T-helper 17 cell (primary cell): ENCODE data around the gene S100A3. TPM values are rescaled to one million over a fixed set of nuclear protein-coding genes. Genes with fewer than 3 reads are reported as not detected.
"Not testable (repeated sequence)": the region's sequence is repeated elsewhere in the genome, so short reads cannot be mapped to it uniquely, and the experiment has no call there.

ENCODE experiments used
- ATAC-seq: fragments of 150-1000 bp; cut with Tn5 transposase; 2 replicates; pipeline ENCODE4 v1.10.0; 2021; ENCODE audit warnings: mild to moderate bottlenecking, moderate library complexity
- DNase-seq, 3 donors: peaks; one replicate each; pipeline versions ENCODE4 v3.0.0 to v3.0.0-alpha.2; 2020 to 2021
- H3K9me3 ChIP-seq: one replicate; pipeline ENCODE4 v1.7.0; 2013; ENCODE audit warnings: low read length, mild to moderate bottlenecking; ENCODE audit not compliant: control insufficient read depth, poor library complexity, severe bottlenecking
- H3K27ac Mint-ChIP-seq: one replicate; pipeline ENCODE4 v1.8.0; 2022; ENCODE audit warnings: mild to moderate bottlenecking, moderate library complexity, mixed read lengths
- H3K27me3 Mint-ChIP-seq: one replicate; pipeline ENCODE4 v1.8.0; 2022; ENCODE audit warnings: mixed read lengths
- H3K36me3 Mint-ChIP-seq: one replicate; pipeline ENCODE4 v1.8.0; 2022; ENCODE audit warnings: low read depth, mixed read lengths
- H3K4me1 Mint-ChIP-seq: one replicate; pipeline ENCODE4 v1.8.0; 2022; ENCODE audit warnings: mild to moderate bottlenecking, mixed read lengths
- H3K4me3 Mint-ChIP-seq: one replicate; pipeline ENCODE4 v1.8.0; 2022; ENCODE audit warnings: mild to moderate bottlenecking, moderate library complexity, mixed read lengths
- total RNA-seq, 4 donors: library from RNA in 2 of 4; stranded (reverse) in 2 of 4; gene quantifications; one replicate each; pipeline ENCODE4 v1.2.3 and lab custom pipeline; 2022 to 2026

Gene S100A3, protein sequence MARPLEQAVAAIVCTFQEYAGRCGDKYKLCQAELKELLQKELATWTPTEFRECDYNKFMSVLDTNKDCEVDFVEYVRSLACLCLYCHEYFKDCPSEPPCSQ
- not detected for total RNA-seq
- 0 reads per million in 2 donors for total RNA-seq (lab: John Stamatoyannopoulos, UW)

DNA sequence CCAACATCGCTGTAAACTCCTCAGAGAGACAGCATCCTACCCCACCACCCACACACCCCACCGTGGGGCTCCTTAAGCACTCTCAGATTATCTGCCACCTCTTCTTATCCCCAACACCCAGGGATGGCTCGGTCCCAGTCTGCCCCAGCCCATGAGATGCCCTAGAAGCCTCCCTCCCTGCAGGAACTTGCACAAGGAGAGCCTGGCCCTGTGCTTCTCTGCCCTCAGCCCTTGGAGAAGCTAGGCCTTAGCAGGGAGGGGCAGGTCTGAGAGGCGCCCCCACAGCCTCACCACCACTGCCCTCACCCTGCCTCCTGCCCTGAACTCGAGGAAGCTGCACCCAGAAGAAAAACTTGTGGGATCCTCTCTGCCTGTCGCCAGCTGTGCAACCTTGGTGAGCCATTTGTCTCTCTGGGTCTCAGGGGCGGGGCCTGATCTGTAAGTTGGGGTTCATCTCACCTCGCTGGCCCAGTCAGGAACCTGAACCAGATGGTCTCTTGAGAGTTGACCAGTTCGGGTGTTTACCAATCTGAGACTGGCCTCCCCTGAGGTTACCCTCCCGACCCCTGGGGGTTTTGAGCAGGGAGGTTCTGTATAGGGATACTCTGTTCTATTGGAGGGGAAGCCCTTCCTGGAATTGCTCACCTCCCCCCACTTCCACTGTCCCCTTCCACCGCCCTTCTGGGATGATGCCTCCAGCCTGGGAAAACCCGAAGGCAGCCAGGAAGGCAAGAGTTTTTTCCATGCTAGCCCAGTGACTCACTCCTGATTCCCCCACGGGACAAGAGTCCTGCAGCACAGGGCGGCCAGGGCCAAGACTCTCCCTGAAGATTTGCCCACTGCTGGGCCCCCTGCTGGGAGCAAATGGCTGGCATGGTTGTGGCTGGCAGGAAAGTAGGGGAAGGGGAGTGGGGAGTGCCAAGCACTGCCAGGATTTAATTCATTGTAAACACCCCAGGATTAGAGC lies at the start of gene S100A3:
S100A3 (minus strand) TSS at position 537 of the 967 bp plus-strand sequence. CDS start 773 bp downstream, outside the sequence.
- ATAC-seq, result no peak
- Mint-ChIP-seq H3K27ac (peak within 1 kb of the TSS; percentile 41), H3K4me1 (peaks cover 36% of the 10 kb centered on the region), H3K36me3 (peaks cover 12% of the 10 kb centered on the region), H3K4me3 (no peak within 1 kb of the TSS), H3K27me3 (no peaks in the 10 kb centered on the region)
- H3K9me3 ChIP-seq, result no peaks in the 10 kb centered on the region
- no peak for DNase-seq

DNA sequence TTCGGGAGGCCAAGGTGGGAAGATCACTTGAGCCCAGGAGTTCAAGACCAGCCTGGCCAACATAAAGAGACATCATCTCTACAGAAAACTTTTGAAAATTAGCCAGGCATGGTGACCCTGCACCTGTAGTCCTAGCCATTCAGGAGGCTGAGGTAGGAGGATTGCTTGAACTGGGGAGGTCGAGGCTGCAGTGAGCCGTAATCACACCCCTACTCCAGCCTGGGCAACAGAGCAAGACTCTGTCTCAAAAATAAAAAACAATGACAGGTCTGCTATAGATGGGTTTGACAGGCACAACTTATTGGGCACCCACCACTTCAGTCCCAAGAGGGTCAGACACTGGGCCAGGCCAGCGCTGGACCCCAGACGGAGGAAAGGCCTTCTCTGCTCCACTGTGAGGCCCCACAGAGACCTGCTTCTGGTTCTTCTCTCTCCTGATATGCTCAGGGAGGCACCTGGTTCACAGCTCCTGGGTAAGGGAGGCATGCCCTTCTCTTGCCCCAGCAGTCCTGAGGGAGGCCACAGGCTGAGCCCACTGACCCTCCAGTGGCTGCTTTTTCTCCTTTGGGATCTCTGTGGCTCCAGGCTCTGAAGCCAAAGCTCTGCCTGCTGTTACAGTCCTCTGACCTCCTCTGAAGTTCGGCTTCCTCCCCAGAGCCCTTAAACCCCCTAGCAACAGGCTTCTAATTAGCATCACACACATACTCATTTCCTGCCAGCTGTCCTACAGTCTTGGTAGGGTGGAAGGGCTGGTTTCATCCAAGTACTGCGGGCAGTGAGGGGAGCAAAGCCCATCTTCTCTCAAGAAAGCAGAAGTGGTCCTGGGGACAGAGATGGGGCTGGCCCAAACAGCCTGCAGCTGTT lies 49.5 kb upstream of the S100A3 start:
- Mint-ChIP-seq H3K27ac (peak overlapping the region; percentile 81), H3K4me1 (peaks cover 27% of the 10 kb centered on the region), H3K4me3 (no peak overlapping the region), H3K27me3 (no peaks in the 10 kb centered on the region), H3K36me3 (peaks cover 2% of the 10 kb centered on the region)
- peak; percentile 89 for ATAC-seq
- no peak for DNase-seq
- no peaks in the 10 kb centered on the region for H3K9me3 ChIP-seq

DNA sequence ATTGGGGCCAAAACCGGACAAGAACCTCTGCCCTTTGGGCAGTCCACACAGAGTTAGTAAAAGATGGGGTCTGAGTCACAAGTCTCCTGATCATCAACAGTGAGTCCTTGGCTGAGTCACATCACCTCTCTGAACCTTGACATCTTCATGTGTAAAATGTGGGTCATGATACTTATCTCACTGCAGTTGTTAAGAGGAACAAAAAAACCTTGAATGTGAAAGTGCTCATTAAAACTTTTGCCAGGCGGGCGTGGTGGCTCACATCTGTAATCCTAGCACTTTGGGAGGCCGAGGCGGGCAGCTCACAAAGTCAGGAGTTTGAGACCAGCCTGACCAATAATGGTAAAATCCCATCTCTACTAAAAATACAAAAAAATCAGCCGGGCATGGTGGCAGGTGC lies 48.1 kb upstream of the S100A3 start:
- DNase-seq (no peak), ATAC-seq (peak; percentile 59)
- Mint-ChIP-seq H3K4me1 (peaks cover 24% of the 10 kb centered on the region), H3K36me3 (peaks cover 2% of the 10 kb centered on the region), H3K4me3 (peak overlapping the region; percentile 5), H3K27ac (peak overlapping the region; percentile 81), H3K27me3 (no peaks in the 10 kb centered on the region)
- no peaks in the 10 kb centered on the region for H3K9me3 ChIP-seq

DNA sequence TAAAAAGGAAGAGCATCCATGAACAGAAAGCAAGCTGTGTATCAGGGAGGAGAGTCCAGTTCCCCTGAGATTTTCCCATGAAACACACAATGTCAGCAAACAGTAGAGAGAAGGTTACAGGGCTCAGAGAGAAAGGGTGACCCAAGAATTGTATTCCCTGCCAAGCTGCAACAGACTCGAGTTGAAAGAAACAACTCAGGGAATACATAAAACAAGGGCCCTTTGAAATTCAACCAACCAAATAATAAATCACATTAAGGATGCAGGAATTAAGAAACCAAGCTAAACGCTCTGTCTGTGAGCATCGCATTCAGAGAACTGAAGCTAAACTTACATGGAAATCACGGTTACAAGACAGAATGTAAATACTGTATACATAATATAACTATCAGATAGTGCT lies 43.7 kb upstream of the S100A3 start:
- peaks cover 2% of the 10 kb centered on the region for H3K36me3 Mint-ChIP-seq
- peaks cover 16% of the 10 kb centered on the region for H3K4me1 Mint-ChIP-seq
- DNase-seq (no peak), ATAC-seq (no peak)
- no peak overlapping the region for H3K4me3 Mint-ChIP-seq
- no peaks in the 10 kb centered on the region for H3K9me3 ChIP-seq
- H3K27ac Mint-ChIP-seq, result no peak overlapping the region
- H3K27me3 Mint-ChIP-seq, result no peaks in the 10 kb centered on the region

DNA sequence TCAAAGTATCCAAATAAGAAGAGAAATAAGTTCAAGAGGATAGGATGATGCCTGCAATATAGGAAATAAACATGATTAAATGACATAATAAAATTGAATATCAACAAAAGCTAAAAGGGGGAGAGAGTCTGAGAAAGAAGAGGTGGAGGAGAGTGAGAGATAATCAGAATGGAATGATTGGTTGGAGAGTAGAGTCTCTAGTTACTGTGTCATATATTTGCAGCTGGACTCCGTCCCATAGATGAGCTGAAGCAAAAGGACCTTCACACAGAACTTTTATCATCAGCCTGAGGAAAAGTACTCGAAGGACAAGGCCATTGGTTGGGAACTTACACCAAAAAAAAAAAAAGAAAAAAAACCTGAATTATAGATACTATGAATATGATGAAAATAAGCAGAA lies 39.4 kb upstream of the S100A3 start:
- ATAC-seq, result no peak

DNA sequence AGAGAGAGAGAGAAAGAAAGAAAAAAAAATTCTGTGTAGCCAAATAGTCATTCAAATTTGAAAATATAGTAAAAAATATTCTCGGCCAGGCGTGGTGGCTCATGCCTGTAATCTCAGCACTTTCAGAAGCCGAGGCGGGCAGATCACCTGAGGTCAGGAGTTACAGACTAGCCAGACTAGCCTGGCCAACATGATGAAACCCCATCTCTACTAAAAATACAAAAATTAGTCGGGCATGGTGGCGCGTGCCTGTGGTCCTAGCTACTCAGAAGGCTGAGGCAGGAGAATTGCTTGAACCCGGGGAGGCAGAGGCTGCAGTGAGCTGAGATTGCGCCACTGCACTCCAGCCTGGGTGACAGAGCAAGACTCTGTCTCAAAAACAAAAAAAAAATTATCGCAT lies 39.0 kb upstream of the S100A3 start:
- not testable (repeated sequence) for H3K9me3 ChIP-seq, H3K36me3 Mint-ChIP-seq, H3K27me3 Mint-ChIP-seq, H3K4me1 Mint-ChIP-seq, DNase-seq, H3K27ac Mint-ChIP-seq, H3K4me3 Mint-ChIP-seq, ATAC-seq

More for the DNA sequence above, 39.4 kb upstream of the S100A3 start:
- H3K9me3 ChIP-seq, result no peaks in the 10 kb centered on the region
- no peak overlapping the region for H3K27ac Mint-ChIP-seq
- H3K27me3 Mint-ChIP-seq, result peaks cover 6% of the 10 kb centered on the region
- no peak overlapping the region for H3K4me3 Mint-ChIP-seq
- H3K36me3 Mint-ChIP-seq, result no peaks in the 10 kb centered on the region
- DNase-seq, result no peak
- no peaks in the 10 kb centered on the region for H3K4me1 Mint-ChIP-seq

DNA sequence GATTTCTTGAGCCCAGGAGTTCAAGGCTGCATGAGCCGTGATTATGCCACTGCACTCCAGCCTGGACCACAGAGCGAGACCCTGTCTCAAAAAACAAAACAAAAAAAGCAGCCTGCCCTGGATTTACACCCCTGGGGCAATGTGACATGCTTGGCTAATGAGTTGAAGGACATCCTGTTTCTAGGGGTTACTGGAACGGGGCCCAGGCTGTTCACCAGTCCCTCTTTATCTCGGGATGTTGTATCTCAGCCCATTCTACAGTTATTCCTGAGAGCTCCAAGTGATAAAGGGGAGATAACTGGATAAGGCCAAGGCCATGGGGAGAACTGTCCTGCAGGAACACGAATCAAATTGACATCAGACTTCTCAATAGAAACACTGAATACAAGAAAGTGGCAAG lies 38.3 kb upstream of the S100A3 start:
- Mint-ChIP-seq H3K4me1 (no peaks in the 10 kb centered on the region), H3K27me3 (peaks cover 6% of the 10 kb centered on the region), H3K27ac (no peak overlapping the region), H3K4me3 (no peak overlapping the region), H3K36me3 (no peaks in the 10 kb centered on the region)
- no peak for ATAC-seq
- no peaks in the 10 kb centered on the region for H3K9me3 ChIP-seq
- no peak for DNase-seq

DNA sequence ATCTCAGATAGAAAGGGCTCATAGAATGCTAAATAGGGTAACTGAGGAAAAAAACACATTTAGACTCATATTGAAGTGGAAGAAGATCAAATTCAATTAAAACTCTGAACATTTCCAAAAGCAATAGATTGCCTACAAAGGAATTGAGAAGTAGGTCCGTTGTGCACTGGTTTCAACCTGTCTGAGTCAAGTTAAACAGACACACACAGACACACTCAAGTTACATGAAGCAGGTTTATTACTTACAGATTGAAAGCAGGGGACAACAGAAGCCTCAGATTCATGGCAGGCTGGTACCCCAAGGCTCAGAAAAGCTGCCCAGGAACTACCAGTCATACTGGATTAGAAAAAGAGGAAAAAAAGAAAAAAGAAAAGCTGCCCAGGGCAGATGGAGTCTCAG lies 37.3 kb upstream of the S100A3 start:
- H3K9me3 ChIP-seq, result no peaks in the 10 kb centered on the region
- H3K27me3 Mint-ChIP-seq, result peaks cover 6% of the 10 kb centered on the region
- H3K27ac Mint-ChIP-seq, result peak overlapping the region; percentile 32
- H3K36me3 Mint-ChIP-seq, result no peaks in the 10 kb centered on the region
- no peak for ATAC-seq
- H3K4me1 Mint-ChIP-seq, result no peaks in the 10 kb centered on the region
- no peak for DNase-seq
- no peak overlapping the region for H3K4me3 Mint-ChIP-seq

DNA sequence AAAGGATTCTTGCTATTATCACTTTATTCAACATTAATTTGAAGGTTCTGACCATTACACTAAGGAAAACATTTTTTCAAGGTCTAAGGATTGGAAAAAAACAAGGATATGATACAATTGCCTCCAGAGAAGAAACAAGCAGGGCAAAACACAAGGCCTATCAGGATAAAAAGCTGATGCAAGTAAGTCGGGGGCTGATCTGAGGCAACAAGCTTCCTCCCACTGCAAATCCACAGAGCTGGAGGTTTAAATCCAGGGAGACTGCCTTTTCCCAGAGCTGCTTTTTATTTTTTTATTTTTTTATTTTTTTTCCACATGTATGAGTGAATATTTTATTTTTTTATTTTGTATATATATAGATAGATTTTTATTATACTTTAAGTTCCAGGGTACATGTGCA lies 35.9 kb upstream of the S100A3 start:
- DNase-seq (no peak), ATAC-seq (no peak)
- no peaks in the 10 kb centered on the region for H3K4me1 Mint-ChIP-seq
- peaks cover 6% of the 10 kb centered on the region for H3K27me3 Mint-ChIP-seq
- H3K9me3 ChIP-seq, result no peaks in the 10 kb centered on the region
- no peak overlapping the region for H3K4me3 Mint-ChIP-seq
- H3K36me3 Mint-ChIP-seq, result no peaks in the 10 kb centered on the region
- no peak overlapping the region for H3K27ac Mint-ChIP-seq

DNA sequence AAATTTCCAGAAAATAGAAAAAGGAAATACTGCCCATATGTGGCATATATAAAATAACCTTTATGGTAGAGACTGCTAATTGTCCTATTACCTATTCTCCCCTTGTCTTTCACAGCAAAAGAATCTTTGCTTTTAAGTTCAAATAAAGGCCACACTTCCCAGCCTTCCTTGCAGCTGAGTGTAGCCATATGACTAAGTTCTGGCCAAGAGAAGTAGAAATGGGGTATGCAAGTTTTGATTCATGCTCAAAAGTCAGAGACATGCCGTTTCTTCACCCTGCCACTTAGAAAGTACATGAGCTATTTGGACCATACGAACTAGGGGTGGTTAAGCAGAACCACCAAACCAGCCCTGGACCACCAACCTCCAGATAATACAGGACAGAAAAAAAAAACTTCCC lies 34.9 kb upstream of the S100A3 start:
- ATAC-seq (no peak), DNase-seq (no peak)
- no peaks in the 10 kb centered on the region for H3K4me1 Mint-ChIP-seq
- H3K27me3 Mint-ChIP-seq, result peaks cover 12% of the 10 kb centered on the region
- no peaks in the 10 kb centered on the region for H3K9me3 ChIP-seq
- no peak overlapping the region for H3K4me3 Mint-ChIP-seq
- H3K36me3 Mint-ChIP-seq, result no peaks in the 10 kb centered on the region
- H3K27ac Mint-ChIP-seq, result no peak overlapping the region

DNA sequence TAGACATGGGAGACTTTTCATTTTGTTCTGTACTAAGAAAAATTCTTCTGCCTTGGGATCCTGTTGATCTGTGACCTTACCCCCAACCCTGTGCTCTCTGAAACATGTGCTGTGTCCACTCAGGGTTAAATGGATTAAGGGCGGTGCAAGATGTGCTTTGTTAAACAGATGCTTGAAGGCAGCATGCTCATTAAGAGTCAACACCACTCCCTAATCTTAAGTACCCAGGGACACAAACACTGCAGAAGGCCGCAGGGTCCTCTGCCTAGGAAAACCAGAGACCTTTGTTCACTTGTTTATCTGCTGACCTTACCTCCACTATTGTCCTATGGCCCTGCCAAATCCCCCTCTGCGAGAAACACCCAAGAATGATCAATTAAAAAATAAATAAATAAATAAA lies 34.5 kb upstream of the S100A3 start:
- H3K4me1 Mint-ChIP-seq, H3K9me3 ChIP-seq, ATAC-seq, H3K36me3 Mint-ChIP-seq, H3K4me3 Mint-ChIP-seq, DNase-seq, H3K27ac Mint-ChIP-seq: not testable (repeated sequence)
- peaks cover 16% of the 10 kb centered on the region for H3K27me3 Mint-ChIP-seq

DNA sequence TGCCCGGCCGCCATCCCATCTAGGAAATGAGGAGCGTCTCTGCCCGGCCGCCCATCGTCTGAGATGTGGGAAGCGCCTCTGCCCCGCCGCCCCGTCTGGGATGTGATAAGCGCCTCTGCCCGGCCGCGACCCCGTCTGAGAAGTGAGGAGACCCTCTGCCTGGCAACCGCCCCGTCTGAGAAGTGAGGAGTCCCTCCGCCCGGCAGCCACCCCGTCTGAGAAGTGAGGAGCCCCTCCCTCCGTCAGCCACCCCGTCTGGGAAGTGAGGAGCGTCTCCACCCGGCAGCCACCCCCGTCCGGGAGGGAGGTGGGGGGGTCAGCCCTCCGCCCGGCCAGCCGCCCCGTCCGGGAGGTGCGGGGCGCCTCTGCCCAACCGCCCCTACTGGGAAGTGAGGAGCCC lies 33.8 kb upstream of the S100A3 start:
- not testable (repeated sequence) for H3K4me3 Mint-ChIP-seq, DNase-seq, H3K27ac Mint-ChIP-seq, H3K36me3 Mint-ChIP-seq, H3K9me3 ChIP-seq, ATAC-seq, H3K4me1 Mint-ChIP-seq
- H3K27me3 Mint-ChIP-seq, result peaks cover 23% of the 10 kb centered on the region

DNA sequence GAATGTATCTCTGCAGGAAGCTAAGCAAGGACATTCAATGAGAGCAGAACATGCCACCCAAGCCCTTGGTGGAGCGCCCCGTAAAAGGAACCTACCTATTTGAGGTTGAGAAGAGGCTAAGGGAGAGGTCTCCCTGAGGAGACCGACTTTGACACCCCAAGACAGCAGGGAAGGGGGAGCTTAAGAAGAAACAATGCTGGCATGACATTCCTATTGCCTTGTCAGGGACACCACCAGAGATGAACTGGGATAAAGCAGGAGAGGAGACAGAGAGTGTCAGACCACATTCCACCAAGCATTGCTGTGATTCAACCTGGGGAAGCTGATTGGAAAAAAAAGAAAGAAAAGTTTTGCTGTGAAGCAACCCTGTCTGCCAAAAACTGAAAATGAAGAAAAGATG lies 29.9 kb upstream of the S100A3 start:
- DNase-seq, result no peak
- Mint-ChIP-seq H3K4me3 (no peak overlapping the region), H3K27ac (no peak overlapping the region), H3K36me3 (peaks cover 3% of the 10 kb centered on the region), H3K27me3 (peaks cover 23% of the 10 kb centered on the region), H3K4me1 (peaks cover 6% of the 10 kb centered on the region)
- ATAC-seq, result no peak
- H3K9me3 ChIP-seq, result no peaks in the 10 kb centered on the region
